NCI-H226 (cell line): Measurements from ENCODE around the gene COX20.
"Not testable (repeated sequence)": the region's sequence is repeated elsewhere in the genome, so short reads cannot be mapped to it uniquely, and the experiment has no call there.

Experiments used
- DNase-seq: peaks from one replicate; pipeline ENCODE4 v3.0.0-alpha.2; 2015

The COX20 gene

GRCh38 chr1:244835276-244836134 lies at the start of gene COX20:
Gene COX20 (plus strand): TSS chr1:244835658. CDS start chr1:244835715, 57 bp downstream.
- DNase-seq: peak; percentile 88

GRCh38 chr1:244788493-244789275 lies 46.8 kb upstream of the COX20 start:
- no peak for DNase-seq

- no peak for DNase-seq
Measured at GRCh38 chr1:244789276-244789580, 46.2 kb upstream of the COX20 start.

GRCh38 chr1:244789731-244790130 lies 45.7 kb upstream of the COX20 start:
- DNase-seq: no peak

- no peak for DNase-seq
Measured at GRCh38 chr1:244791061-244791460, 44.4 kb upstream of the COX20 start.

- no peak for DNase-seq
Measured at GRCh38 chr1:244792188-244792850, 43.1 kb upstream of the COX20 start.

GRCh38 chr1:244794071-244794470 lies 41.4 kb upstream of the COX20 start:
- DNase-seq: no peak

GRCh38 chr1:244794516-244794915 lies 40.9 kb upstream of the COX20 start:
- DNase-seq: not testable (repeated sequence)

- peak; percentile 24 for DNase-seq
Measured at GRCh38 chr1:244796719-244797406, 38.6 kb upstream of the COX20 start.

- no peak for DNase-seq
Measured at GRCh38 chr1:244800821-244801220, 34.6 kb upstream of the COX20 start.

GRCh38 chr1:244801246-244801645 lies 34.2 kb upstream of the COX20 start:
- DNase-seq: peak; percentile 40

- no peak for DNase-seq
Measured at GRCh38 chr1:244802041-244802440, 33.4 kb upstream of the COX20 start.

GRCh38 chr1:244802556-244803239 lies 32.8 kb upstream of the COX20 start:
- DNase-seq: no peak

- no peak for DNase-seq
Measured at GRCh38 chr1:244804841-244805240, 30.6 kb upstream of the COX20 start.

GRCh38 chr1:244807138-244807537 lies 28.3 kb upstream of the COX20 start:
- no peak for DNase-seq

GRCh38 chr1:244810221-244810620 lies 25.2 kb upstream of the COX20 start:
- DNase-seq: no peak

- no peak for DNase-seq
Measured at GRCh38 chr1:244813327-244813726, 22.1 kb upstream of the COX20 start.

- no peak for DNase-seq
Measured at GRCh38 chr1:244815600-244816099, 19.8 kb upstream of the COX20 start.

- no peak for DNase-seq
Measured at GRCh38 chr1:244817415-244817894, 18.0 kb upstream of the COX20 start.

GRCh38 chr1:244820131-244820530 lies 15.3 kb upstream of the COX20 start:
- peak; percentile 77 for DNase-seq

GRCh38 chr1:244821134-244821533 lies 14.3 kb upstream of the COX20 start:
- DNase-seq: peak; percentile 87

GRCh38 chr1:244822878-244823277 lies 12.6 kb upstream of the COX20 start:
- no peak for DNase-seq
